ENCODE measurements around the gene TCERG1L. TPM values are rescaled to one million over a fixed set of nuclear protein-coding genes. Genes with fewer than 3 reads are reported as not detected.

TCERG1L gene
- total RNA-seq, 2 donors from 2014 or later, result not detected

DNA sequence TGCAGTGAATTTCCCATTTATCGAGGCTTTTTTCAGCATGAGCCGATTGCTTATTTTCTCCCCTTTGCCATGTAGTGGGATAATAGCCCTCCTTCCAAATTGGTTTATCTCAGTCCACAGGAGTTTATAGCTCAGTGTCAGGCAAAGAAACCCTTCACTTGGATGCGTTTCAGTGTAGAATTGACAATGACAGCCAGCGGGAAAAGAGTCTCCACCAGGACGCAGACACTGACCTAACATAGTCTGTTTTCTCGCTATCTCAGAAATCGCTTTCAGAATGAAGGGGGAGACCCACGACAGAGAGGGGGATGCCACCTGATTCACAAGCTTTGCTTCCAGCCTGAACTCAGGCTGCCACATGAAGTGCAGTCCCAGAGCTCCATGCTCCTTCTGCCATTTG is 43.5 kb upstream of the TCERG1L start:
- Histone ChIP-seq H3K4me3 (no peak overlapping the region), H3K27me3 (replicated peaks; ENCODE audit: insufficient read depth) (no peaks in the 10 kb centered on the region), H3K27ac (no peak overlapping the region), H3K4me1 (ENCODE audit: control insufficient read depth in 1 of 2, low read depth in 2 of 2) (no peaks in the 10 kb centered on the region), H3K36me3 (no peaks in the 10 kb centered on the region), H3K9me3 (no peaks in the 10 kb centered on the region)
- TF ChIP-seq, protein P1, sequence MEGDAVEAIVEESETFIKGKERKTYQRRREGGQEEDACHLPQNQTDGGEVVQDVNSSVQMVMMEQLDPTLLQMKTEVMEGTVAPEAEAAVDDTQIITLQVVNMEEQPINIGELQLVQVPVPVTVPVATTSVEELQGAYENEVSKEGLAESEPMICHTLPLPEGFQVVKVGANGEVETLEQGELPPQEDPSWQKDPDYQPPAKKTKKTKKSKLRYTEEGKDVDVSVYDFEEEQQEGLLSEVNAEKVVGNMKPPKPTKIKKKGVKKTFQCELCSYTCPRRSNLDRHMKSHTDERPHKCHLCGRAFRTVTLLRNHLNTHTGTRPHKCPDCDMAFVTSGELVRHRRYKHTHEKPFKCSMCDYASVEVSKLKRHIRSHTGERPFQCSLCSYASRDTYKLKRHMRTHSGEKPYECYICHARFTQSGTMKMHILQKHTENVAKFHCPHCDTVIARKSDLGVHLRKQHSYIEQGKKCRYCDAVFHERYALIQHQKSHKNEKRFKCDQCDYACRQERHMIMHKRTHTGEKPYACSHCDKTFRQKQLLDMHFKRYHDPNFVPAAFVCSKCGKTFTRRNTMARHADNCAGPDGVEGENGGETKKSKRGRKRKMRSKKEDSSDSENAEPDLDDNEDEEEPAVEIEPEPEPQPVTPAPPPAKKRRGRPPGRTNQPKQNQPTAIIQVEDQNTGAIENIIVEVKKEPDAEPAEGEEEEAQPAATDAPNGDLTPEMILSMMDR (IDR thresholded peaks at IDR 0.05), result no peak
- no peak for DNase-seq (ENCODE audit: low spot score)
- ATAC-seq (ENCODE audit: insufficient number of reproducible peaks, low FRiP score, low read depth), result no peak

DNA sequence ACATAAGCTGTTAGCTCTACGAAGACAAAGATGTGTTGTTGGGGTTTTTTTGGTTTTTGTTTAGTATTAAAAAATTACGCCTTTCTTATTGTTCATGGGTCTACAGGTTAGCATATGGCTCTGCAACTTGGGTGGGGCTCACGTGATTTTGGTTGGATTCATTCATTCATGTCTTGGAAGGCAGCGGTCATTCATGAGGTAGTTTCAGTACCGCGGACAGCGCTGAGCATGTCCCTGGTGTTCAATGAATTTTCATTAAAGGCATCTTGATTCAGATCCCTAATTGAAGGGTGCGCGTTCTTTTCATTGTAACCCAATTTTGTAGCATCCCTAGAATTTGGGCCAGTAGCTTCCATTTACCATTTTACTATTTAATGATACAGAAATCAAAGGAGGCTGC is 42.9 kb upstream of the TCERG1L start:
- no peak for ATAC-seq (ENCODE audit: insufficient number of reproducible peaks, low FRiP score, low read depth)
- H3K27ac ChIP-seq, result no peak overlapping the region
- DNase-seq (ENCODE audit: low spot score), result no peak

DNA sequence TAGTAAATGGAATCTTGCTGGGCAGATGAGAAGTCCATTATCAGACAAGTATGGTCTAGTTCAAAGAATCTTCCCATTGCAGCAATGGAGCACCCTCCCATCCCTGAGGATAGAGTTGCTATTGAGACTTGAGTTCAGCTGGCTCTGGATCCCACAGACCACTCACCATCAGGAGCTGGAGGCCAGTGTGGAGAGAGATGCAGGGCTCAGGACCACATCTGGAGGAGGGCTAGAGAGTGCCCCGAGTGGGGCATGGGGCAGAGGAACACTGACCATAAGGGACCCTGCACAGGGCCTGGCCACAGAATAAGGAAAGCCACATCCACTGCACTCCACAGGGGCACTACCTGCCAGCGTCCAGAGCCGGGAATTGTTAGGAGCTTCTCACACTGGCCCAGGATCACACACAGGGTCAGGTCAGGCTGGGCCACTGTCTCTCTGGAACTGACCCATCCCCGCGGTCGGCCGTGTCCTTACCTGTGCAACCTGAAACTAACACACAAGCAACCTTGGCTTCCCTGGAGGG is 41.3 kb upstream of the TCERG1L start:
- no peaks in the 10 kb centered on the region for H3K9me3 ChIP-seq
- no peak overlapping the region for H3K4me3 ChIP-seq
- no peaks in the 10 kb centered on the region for H3K4me1 ChIP-seq (ENCODE audit: control insufficient read depth in 1 of 2, low read depth in 2 of 2)
- DNase-seq (ENCODE audit: low spot score) (no peak), ATAC-seq (ENCODE audit: insufficient number of reproducible peaks, low FRiP score, low read depth) (no peak)
- no peaks in the 10 kb centered on the region for H3K27me3 ChIP-seq (replicated peaks; ENCODE audit: insufficient read depth)
- no peaks in the 10 kb centered on the region for H3K36me3 ChIP-seq
- TF ChIP-seq, protein P1 (IDR thresholded peaks at IDR 0.05), result no peak
- H3K27ac ChIP-seq, result no peak overlapping the region

More for the DNA sequence above, 42.9 kb upstream of the TCERG1L start:
- Histone ChIP-seq H3K9me3 (no peaks in the 10 kb centered on the region), H3K4me1 (ENCODE audit: control insufficient read depth in 1 of 2, low read depth in 2 of 2) (no peaks in the 10 kb centered on the region), H3K4me3 (no peak overlapping the region), H3K36me3 (no peaks in the 10 kb centered on the region), H3K27me3 (replicated peaks; ENCODE audit: insufficient read depth) (no peaks in the 10 kb centered on the region)
- TF ChIP-seq, protein P1 (IDR thresholded peaks at IDR 0.05), result no peak

DNA sequence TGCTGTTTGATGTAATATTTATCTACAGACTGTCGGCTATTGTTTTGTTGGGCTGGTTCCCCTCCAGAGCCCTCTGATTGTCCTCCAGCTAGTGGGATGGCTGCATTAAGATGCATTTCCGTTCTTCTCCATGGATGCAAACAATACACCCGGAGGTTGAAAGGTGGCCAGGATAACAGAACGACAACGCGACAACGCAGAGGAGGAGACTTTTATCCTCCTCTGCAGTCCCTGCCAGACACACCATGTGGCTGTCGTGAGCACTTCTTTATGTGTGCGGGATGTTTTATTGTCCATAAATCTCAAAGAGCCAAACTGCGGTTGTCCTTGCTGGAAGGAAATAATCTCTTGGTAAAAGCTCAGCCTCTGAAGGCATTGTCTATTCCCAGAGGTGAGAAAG is 39.1 kb upstream of the TCERG1L start:
- DNase-seq (ENCODE audit: low spot score) (no peak), ATAC-seq (ENCODE audit: insufficient number of reproducible peaks, low FRiP score, low read depth) (no peak)
- H3K9me3 ChIP-seq, result no peaks in the 10 kb centered on the region
- H3K4me3 ChIP-seq, result no peak overlapping the region
- H3K27me3 ChIP-seq (replicated peaks; ENCODE audit: insufficient read depth), result no peaks in the 10 kb centered on the region
- H3K27ac ChIP-seq, result no peak overlapping the region
- no peaks in the 10 kb centered on the region for H3K36me3 ChIP-seq
- TF ChIP-seq, protein P1 (IDR thresholded peaks at IDR 0.05), result no peak
- no peaks in the 10 kb centered on the region for H3K4me1 ChIP-seq (ENCODE audit: control insufficient read depth in 1 of 2, low read depth in 2 of 2)

DNA sequence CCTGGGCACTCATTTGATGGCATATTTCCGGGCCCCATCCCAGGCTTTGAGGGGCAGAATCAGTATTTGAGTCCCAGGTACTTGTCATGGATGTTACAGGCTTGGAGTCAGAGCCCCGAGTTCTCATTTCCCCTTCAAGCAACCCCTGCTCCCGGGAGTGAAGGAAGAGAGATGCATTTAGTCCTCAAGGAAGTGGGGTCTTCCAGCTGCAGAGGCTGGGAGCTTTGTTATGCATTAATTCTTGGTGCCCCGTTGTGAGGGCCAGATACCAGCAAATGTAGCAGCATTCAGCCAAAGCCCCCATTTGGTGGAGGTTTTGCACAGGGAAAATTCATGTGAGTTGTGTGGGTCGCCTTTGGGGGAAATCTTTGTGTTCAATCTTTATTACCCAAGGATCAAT is 38.7 kb upstream of the TCERG1L start:
- DNase-seq (ENCODE audit: low spot score) (no peak), ATAC-seq (ENCODE audit: insufficient number of reproducible peaks, low FRiP score, low read depth) (no peak)
- Histone ChIP-seq H3K27ac (no peak overlapping the region), H3K4me1 (ENCODE audit: control insufficient read depth in 1 of 2, low read depth in 2 of 2) (no peaks in the 10 kb centered on the region), H3K4me3 (no peak overlapping the region), H3K36me3 (no peaks in the 10 kb centered on the region), H3K9me3 (no peaks in the 10 kb centered on the region), H3K27me3 (replicated peaks; ENCODE audit: insufficient read depth) (no peaks in the 10 kb centered on the region)
- TF ChIP-seq, protein P1 (IDR thresholded peaks at IDR 0.05), result no peak

All from thoracic aorta (tissue), 2 donors.